Epidermal melanocyte (primary cell): Measurements from ENCODE around the gene CDK11A.
A peak's percentile ranks its signal among the peaks of the same experiment; 100 is the strongest.

Experiments used
- DNase-seq: peaks from one replicate; pipeline ENCODE4 v3.0.0; 2011; ENCODE audit warnings: low spot score; ENCODE audit not compliant: insufficient read length

The CDK11A gene

GRCh38 chr1:1724035-1724864, at the start of gene CDK11A:
TSS of gene CDK11A (minus strand) at chr1:1724357. CDS start at chr1:1722818, 1,539 bp downstream.
- peak; percentile 89 for DNase-seq

- no peak for DNase-seq
Observed at GRCh38 chr1:1773874-1774273, 49.7 kb upstream of the CDK11A start.

GRCh38 chr1:1771096-1771495, 46.9 kb upstream of the CDK11A start:
- DNase-seq, result no peak

GRCh38 chr1:1770102-1770501, 45.9 kb upstream of the CDK11A start:
- DNase-seq, result no peak

GRCh38 chr1:1768249-1768992, 44.3 kb upstream of the CDK11A start:
- DNase-seq, result no peak

DNA sequence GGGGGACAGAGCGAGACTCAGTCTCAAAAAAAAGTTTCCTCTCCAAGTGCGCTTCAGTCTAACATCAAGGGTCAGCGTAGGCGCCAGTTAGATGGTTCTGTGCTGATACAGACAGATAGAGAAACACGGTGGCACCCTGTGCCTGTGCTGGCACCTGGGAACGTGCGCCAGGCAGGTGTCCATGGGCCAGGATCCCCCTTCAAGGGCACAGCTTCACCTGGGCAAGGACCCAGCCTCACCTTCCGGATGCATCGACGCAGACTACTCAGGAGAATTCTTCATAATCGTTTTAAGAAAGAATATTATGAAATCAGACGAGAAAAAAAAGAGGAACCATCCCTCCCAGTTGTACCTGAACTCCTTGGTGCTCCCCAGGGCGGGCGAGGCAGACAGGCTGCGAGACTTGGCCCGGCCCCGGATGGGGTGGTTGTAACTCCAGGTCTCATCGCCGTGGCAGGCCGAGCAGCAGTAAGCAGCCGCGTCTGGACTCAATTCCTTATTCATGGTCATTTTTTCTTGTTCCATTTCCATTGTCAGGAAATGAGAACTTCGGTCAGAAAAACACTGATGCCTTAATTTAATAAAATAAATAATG, 40.8 kb upstream of the CDK11A start:
- DNase-seq, result no peak

DNA sequence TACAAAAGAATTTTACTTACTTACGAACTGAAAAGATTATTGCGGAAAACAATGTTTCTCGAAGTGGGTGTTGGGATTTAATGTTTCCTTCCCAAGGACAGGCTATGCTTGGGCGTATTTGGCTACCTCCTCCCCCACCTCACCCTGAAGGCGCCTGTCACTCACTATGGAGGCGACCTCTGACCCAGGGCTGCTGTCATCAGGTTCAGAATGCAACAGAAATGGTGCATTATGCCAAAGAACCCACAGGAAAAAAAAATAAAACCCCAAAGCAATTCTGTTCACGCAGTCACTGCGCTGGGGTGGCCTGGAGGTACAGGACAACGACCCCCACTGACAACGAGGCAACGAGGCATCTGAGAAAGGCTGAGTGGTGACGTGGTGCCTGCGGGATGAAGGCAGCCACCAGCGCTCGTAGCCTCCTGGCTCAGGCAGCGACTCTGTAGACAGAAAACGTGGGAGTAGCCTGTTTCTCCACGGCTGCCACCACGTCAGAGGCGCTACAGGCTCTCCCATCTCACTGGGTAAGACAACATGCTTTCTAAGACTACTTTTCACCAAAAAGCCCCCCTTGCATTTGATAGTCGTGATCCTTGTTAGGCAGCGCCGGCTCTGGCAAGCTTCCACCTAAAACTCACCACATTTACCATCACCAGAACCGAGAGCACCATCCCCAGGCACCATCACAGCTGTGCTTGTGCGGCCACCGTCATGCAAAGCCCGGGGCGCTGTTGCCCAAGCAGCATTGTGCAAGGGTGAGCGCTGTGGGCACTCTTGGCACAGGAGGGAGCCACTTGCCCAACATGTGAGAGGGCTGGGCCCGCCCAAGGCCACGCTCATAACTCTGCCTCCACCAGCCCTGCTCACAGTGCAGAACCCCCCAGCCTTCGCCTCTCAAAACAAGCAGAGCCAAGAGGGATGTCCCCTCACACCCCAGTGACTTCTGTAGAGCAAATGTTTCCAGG, 39.8 kb upstream of the CDK11A start:
- peak; percentile 77 for DNase-seq

DNA sequence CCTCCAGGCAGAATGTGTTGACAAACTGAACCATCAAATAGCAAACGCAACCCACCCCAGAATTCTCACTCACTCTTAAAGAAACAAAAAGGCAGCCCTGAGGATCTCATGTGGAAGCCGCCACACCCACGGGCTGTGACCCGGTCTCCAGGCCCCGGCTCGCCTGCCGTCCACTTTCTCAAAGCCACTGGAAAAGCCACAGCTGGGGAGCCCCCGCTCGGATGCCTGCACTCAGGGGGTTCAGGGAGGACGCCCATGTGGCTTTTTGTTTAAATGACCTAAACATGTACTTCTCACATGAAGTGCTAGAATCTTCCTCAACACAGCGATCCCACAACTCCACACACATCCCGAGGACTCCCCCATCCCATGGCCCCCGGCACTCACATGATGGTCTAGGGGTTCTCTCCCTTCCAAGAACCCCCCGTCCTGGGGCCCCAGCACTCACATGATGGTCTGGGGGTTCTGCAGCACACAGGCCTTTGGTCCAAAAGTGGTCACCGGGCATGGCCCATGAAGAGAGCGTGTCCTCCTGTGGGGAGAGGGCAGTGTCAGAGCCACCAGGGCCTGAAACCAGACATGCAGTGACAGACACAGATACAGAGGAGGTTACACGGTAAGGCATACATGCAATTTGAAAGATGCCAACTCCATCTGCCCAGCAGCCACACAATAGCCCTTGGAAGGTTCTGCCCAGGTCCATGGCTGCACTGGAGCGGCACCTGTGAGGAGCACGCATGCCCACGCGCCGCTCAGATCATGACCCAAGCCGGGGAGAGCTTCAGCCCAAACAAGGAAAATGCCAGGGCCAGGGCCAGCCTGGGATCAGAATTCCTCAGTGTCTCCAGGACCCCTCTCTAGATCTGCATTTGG, 37.6 kb upstream of the CDK11A start:
- no peak for DNase-seq

- no peak for DNase-seq
Observed at GRCh38 chr1:1760715-1761114, 36.6 kb upstream of the CDK11A start.

- DNase-seq, result no peak
Observed at GRCh38 chr1:1760345-1760650, 36.1 kb upstream of the CDK11A start.

DNA sequence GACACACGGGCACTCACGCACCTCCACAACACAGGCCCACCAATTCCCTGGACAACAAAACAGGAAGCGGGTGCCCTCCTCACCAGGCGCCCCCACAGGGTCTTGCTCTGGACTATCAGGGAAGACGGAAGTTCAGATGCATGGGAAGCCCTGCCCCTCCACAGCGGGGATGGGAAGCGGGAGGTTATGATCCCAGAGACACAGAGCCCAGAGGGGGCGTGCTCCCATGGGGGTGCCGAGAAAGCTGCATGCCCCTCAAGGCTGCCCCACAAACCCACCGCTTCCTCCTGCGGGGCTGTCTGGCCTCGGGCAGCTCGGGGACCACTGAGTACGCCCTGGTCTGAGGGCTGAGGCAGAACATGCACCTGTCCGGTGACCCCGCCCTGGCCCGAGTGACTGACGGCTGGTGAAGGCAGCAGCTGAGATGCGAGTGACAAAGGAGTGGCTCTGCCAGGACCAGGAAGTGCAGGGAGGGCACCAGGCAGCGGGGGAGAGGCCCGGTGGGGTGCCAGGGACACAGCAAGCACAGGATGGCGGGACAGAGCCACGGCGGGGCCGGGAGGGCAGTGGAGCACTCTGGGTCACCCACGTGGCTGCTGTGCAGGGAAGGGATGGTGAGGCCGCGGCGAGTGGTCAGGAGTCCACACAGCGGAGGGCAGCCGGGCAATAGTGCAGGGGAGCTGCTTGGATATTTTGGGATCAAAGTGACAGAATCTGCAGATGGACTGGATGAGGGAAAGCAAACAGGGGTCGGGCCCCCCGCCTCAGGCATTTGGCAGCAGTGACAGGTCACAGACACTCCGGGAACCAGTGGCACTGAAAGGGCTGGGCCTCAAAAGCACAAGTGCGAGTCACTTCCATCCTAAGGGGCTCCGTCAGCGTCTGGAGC, 35.5 kb upstream of the CDK11A start:
- DNase-seq, result no peak

GRCh38 chr1:1758692-1759455, 34.7 kb upstream of the CDK11A start:
- no peak for DNase-seq

DNA sequence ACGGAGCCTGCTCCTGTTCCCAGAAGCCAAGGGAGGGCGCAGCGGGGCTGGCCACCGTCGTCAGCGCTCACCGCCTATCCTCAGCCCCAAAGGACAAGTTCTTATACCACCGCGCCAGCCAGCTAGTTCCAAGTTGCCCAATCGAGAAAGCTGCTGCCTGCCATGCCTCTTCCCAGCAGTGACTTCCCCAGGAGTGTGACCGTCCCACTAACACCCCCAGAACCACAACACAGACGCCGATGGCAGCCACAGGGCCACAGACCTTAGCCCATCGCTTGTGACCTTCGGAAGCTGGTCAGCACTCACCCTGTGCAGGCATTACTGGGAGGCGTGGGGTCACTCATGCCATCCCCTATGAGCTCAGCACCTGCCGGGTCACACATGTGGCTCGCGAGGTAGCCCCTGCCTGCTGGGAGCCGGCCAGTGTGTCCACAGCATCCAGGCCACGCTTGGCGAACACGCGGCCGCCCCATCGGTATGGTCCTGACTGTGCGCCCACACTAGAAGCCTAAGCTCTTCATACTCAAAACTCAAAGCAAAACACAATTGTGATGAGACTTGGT, 34.0 kb upstream of the CDK11A start:
- no peak for DNase-seq

GRCh38 chr1:1757422-1758058, 33.4 kb upstream of the CDK11A start:
- no peak for DNase-seq

- DNase-seq, result no peak
Observed at GRCh38 chr1:1756661-1757421, 32.7 kb upstream of the CDK11A start.

GRCh38 chr1:1755852-1756251, 31.7 kb upstream of the CDK11A start:
- no peak for DNase-seq

GRCh38 chr1:1755426-1755825, 31.3 kb upstream of the CDK11A start:
- no peak for DNase-seq
